NK-92 (cell line): ENCODE data around the gene CFAP77.

Experiments
- DNase-seq: peaks from one replicate; lab custom pipeline; 2025; ENCODE audit not compliant: unreplicated experiment; lab: John Stamatoyannopoulos, UW

Gene CFAP77

GRCh38 chr9:132590318-132591182, 180.5 kb downstream of the CFAP77 start:
- DNase-seq: no peak

GRCh38 chr9:132591244-132591643, 181.2 kb downstream of the CFAP77 start:
- no peak for DNase-seq

GRCh38 chr9:132591751-132592314, 181.8 kb downstream of the CFAP77 start:
- DNase-seq: no peak

DNA sequence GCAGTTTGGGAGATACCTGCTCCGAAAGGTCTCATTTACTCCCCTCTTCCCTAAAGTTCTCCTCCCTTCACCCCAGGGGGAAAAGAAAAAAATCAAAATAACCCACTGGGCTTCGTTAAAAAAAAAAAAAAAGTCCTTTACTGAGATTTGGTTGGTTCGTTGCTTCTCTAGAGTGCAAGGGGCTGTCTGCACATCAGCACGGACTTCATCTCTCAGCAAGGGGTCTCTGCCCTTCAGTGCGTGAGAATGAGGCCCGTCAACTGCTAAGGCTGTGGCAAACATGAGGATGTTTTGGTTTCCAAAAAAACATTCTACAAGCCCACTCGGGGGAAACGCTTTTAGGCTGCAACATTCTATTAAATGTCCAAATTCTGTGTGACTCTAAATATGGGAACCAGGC, 182.4 kb downstream of the CFAP77 start:
- DNase-seq: no peak

DNA sequence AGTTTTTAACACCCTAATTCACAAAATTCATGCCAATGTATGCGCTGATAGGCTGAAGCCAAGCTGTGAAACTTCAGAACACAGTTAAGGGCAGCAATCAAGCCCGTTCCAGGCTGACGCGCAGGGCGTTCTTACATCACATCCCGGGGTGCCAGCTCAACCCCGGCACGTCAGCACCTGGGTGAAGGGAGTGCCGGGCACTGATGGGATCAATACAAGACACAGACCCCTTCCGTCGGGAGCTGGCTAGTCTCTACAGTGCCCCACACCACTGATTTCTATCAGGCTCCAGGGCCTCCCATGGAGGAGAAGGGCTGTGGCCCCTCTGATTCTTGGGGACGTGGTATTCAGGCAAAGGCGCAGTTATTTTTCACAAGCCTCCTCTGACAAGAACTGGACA, 184.4 kb downstream of the CFAP77 start:
- DNase-seq: no peak

- DNase-seq: no peak
Measured at GRCh38 chr9:132595319-132595718, 185.3 kb downstream of the CFAP77 start.

- DNase-seq: no peak
Measured at GRCh38 chr9:132596200-132596599, 186.2 kb downstream of the CFAP77 start.

DNA sequence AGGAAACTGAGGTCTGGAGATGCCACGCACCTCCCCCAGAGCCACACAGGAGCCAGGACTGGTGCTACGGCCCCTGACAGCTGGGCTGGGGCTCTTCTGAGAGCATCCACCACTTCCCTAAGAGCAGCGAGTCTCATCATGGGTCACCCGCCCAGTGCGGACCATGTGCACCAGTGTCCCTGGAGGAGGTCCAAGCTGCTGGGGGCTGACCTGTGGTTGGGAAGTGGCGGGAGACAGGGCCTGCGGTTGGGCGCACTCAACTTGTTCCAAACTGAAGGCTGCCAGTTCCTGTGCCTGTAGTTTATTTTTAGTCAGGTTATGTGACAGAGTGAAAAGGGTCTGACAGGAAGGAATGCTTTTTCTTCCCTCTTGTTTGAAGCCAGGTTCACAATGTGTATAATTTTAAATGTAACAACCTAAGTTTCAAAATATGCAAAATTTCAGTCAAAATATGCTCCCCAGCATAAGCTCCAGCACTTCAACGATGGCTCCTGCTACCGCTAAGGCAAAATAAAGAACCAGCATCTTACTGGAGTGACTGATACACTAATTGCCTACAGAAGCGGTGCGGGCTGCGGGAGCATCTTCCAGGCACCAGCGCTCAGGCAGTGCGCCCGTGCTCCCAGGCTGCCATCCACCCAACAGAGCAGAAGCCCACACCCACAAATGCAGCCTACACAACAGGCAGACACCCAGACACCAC, 187.2 kb downstream of the CFAP77 start:
- DNase-seq: no peak

- no peak for DNase-seq
Measured at GRCh38 chr9:132600326-132600984, 190.4 kb downstream of the CFAP77 start.

GRCh38 chr9:132602207-132602606, 192.2 kb downstream of the CFAP77 start:
- no peak for DNase-seq

DNA sequence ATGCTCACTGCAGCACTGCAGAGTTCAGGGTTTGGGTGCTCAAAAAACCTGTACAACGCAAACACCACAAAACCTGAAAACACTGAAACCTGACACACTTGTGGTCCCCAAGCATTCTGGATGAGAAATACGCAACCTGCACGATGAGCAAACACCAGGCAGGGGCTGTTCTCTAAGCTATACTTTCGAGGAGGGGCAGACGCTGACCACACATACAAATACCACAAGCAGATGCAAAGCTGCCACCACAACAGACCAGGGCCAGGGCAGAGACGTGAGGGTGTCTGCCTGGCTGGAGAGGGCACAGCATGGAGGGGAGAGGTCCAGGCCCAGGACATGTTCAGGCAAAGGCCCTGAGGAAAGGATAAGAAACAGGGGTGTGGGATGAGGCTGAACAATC, 195.4 kb downstream of the CFAP77 start:
- no peak for DNase-seq

- DNase-seq: no peak
Measured at GRCh38 chr9:132606066-132606465, 196.1 kb downstream of the CFAP77 start.

DNA sequence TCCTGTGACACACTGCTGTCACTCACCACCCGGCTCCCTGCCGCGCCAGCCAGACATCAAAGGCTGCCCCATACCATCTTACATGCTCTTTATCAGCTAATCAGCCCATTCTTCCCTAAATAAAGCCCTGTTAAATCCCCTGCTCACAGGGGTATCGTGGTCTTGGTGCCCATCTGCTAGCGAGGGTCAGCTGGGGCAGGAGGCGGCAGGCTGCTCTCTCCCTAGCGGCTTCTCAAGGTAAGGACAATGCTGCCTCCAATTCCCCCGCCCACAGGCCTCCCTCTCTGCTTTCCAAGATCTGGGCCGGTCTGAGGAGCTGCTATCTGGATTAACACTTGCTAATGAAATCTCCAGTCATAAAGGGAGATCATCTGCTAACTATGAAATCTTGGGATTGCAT, 199.2 kb downstream of the CFAP77 start:
- no peak for DNase-seq

GRCh38 chr9:132609829-132610228, 199.8 kb downstream of the CFAP77 start:
- DNase-seq: no peak

DNA sequence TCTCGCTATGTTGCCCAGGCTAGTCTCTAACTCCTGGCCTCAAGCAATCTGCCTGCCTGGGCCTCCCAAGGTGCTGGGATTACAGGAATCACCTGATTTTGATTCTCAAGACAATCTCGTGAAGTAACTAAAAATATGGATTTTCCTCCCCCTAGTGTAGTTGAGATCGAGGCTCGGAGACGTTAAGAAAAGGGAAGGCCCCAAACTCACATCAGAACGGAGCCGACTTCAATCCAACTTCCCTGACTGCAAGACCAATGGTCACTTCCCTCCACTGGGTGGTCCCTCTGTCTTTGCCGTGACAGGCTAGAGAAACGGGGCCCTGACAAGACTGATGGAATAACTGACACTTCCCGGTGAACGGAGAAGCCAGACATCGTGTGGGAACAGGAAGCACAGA, 200.7 kb downstream of the CFAP77 start:
- DNase-seq: no peak

DNA sequence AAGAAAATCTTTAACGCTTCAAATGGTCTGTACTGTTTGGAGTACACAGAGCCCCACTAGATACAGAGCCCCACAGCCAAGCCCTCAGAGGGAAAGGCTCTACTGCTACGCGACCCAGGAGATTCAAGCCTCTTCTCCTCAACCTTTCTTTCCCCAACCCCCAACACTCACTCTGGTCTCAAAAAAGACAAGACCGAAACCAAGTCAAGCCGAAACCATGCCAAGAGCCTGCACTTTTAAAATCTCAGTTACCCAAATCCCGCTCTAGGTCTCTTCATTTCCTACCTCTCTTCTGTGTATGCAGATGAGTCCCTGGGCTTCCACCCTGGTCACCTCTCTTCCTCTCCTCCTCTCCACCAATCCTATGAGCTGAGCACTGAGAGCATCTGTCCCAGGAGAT, 204.3 kb downstream of the CFAP77 start:
- DNase-seq: no peak

DNA sequence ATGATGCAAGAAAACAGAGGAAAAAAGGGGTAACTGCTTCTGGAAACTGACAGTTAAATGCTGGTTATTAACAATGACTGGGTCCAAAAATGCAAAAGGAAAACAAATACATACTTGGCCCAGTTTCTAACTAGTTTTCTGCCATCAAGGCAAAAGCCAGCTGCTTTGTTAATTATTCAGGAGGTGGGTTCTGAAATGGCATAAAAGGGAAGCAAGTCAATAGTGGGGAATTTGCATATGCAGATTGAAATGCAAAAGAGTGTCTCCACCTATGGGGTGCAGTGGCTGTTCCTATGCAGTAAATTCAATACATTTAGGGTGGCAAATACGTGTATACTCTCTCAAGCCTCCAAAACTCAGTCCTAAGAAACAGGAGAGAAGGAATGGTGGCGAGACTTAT, 205.8 kb downstream of the CFAP77 start:
- DNase-seq: no peak

GRCh38 chr9:132616725-132617124, 206.7 kb downstream of the CFAP77 start:
- DNase-seq: no peak

DNA sequence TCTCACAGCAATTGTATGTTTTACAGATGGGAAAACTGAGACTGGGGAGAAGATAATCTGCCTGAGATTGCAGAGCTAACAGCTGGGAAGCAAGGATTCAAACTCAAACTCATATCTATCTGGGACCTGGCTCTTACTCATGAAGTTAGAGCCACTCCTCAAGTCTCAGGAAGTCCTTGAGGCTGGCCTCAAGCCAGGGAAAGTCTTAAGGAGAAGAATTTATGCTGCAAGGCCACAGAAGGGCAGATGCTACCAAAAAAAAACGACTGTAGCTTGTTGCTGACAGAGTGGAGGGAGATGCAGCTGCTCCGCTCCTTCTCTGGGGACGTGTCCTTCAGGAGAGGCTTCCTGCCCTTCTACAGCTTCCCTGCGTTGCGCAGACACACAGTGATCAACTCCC, 212.1 kb downstream of the CFAP77 start:
- no peak for DNase-seq
